GM21576 (cell line): ENCODE results near the gene CARMIL1.
"Not testable (repeated sequence)": the region's sequence is repeated elsewhere in the genome, so short reads cannot be mapped to it uniquely, and the experiment has no call there.

Experiments
- ATAC-seq: cut with Tn5 transposase; IDR thresholded peaks from one replicate; pipeline ENCODE4 v1.9.1; 2021; ENCODE audit warnings: mild to moderate bottlenecking, moderate library complexity; ENCODE audit not compliant: unreplicated experiment

CARMIL1 gene

DNA sequence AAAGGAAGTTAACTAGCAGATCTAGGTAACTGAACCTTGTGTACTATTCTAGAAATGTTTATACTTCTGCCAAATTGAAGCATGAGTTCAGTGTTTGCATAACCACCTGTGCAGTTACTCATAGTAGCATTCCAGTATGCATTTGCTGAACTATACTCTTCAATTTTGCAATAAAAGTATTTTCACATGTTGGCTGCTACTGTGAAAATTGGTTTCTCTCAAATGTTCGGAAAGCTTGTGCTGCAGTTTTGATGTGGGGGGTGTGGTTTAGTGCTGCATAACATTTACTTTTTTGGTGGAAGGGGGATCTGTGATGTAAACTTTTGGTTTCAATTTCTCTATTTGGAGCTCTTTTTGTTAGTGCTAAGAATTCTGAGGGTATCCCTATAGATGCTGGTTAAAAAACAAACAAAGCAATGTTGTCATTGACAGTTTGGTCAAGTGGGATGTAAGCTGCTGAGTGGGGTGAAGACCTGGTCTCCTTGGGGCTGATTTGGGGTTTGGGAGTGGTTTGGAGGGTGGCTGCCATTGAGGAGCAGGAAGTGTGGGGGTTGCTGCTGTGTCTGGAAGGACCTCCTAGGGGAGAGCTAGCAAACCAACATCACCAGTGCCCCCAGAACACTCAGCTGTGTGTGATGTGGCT, 87.8 kb downstream of the CARMIL1 start:
- no peak for ATAC-seq

GRCh38 chr6:25369036-25369432, 89.9 kb downstream of the CARMIL1 start:
- ATAC-seq: no peak

DNA sequence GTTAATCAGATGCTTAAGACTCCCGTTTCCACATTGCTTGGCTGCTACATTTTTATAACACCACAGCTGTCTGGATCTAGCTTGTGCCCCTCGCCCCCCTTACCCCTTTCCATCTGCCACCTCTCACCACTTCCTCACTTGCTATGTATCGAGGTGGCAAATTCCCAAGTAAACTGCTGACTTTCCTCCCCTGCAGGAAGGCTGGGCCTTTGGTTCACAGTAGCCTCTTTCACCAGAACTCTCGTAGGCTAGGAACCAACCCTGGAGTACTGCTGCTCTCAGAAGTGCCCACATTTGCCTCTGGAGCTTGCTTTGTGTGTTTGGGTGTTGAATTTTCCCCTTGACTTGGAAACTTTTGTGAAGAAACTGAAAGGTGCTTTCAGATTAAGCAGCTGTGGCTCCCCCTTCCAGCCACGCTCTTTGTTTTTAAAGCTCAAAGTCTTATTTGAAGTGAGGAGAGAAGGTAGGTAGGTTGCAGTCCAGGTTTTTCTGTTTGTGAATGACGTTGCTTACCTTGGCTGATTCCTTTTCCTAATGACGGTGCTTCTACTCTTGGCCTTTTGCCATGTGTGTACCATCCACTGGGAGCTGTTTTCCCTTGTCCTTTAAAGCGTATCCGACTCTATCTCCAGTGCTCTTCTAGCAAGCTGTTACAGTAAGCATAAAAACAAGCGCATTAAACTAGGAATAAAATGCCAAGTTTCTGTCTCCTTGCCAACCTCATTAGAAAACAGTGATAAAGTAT, 90.4 kb downstream of the CARMIL1 start:
- ATAC-seq: no peak

- no peak for ATAC-seq
Observed at GRCh38 chr6:25370178-25371036, 91.2 kb downstream of the CARMIL1 start.

DNA sequence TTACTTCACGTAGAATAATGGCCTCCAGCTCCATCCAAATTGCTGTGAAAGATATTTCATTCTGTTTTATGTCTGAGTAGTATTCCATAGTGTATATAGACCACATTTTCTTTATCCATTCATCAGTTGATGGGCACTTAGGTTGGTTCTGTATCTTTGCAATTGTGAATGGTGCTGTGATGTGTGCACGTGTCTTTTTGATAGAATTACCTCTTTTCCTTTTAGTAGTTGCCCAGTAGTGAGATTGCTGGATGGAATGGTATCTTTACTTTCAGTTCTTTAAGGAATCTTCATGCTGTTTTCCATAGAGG, 91.8 kb downstream of the CARMIL1 start:
- ATAC-seq: no peak

DNA sequence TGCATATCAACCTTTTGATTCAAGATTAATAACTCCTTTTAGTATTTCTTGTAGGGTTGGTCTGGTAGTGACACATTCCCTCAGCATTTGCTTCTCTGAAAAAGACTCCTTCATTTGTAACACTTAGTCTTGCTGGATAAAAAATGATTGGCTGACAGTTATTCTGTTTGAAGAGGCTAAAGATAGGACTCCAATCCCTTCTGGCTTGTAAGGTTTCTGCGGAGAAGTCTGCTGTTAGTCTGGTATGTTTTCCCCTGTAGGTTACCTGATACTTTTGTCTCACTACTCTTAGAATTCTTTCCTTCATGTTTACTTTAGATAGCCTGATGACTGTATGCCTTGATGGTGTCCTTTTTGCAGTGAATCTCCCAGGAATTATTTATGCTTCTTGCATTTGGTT, 96.0 kb downstream of the CARMIL1 start:
- ATAC-seq: no peak

GRCh38 chr6:25377664-25378063, 98.5 kb downstream of the CARMIL1 start:
- ATAC-seq: no peak

GRCh38 chr6:25381077-25381476, 101.9 kb downstream of the CARMIL1 start:
- no peak for ATAC-seq

- not testable (repeated sequence) for ATAC-seq
Observed at GRCh38 chr6:25382476-25382875, 103.3 kb downstream of the CARMIL1 start.

- no peak for ATAC-seq
Observed at GRCh38 chr6:25384234-25384633, 105.1 kb downstream of the CARMIL1 start.

- no peak for ATAC-seq
Observed at GRCh38 chr6:25384967-25385366, 105.8 kb downstream of the CARMIL1 start.

- ATAC-seq: no peak
Observed at GRCh38 chr6:25387483-25387882, 108.3 kb downstream of the CARMIL1 start.

DNA sequence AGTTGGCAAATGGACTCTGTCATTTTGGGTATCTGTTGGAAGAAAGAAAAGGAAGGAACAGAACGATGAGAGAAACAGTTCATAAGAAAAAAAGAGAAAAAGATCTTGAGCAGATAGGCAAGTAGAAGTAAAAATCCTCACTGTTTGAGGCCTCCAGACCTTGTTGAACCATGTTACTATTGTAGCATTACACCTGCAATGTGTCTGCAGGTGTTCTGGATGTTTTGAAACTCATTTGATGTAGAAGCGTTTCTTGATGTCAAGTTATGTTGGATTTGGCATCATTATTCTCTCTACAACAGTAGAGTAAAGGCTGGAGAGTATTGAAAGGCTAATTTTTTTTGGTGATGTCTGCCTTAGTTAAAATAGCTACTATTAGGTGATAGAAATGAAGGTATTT, 108.7 kb downstream of the CARMIL1 start:
- no peak for ATAC-seq

- ATAC-seq: no peak
Observed at GRCh38 chr6:25388776-25389175, 109.6 kb downstream of the CARMIL1 start.

GRCh38 chr6:25389471-25389870, 110.3 kb downstream of the CARMIL1 start:
- ATAC-seq: no peak

- no peak for ATAC-seq
Observed at GRCh38 chr6:25392372-25392771, 113.2 kb downstream of the CARMIL1 start.

GRCh38 chr6:25395731-25396130, 116.6 kb downstream of the CARMIL1 start:
- ATAC-seq: no peak

GRCh38 chr6:25397406-25397805, 118.2 kb downstream of the CARMIL1 start:
- ATAC-seq: no peak

- no peak for ATAC-seq
Observed at GRCh38 chr6:25399885-25400284, 120.7 kb downstream of the CARMIL1 start.

GRCh38 chr6:25401711-25402110, 122.5 kb downstream of the CARMIL1 start:
- no peak for ATAC-seq

GRCh38 chr6:25402125-25402524, 123.0 kb downstream of the CARMIL1 start:
- ATAC-seq: no peak

DNA sequence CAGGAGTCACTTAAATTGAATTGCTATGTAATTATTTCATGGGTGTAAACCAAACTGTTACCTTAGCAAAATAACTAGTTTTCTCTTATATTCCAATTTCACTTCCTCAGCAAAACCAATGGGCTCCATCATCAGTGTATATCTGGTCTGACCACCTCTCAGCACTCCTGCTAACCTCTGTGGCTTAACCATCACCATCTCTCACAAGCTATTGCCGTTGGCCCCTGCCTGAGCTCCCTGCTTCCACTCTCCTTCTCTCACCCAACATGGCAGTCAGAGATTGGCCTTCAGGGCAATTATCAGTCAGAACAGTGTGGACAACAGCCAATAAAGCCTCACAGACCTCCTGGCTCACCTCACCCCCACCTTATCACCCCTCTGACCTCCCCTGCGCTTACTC, 124.0 kb downstream of the CARMIL1 start:
- ATAC-seq: no peak
